ENCODE data around the gene SUPT6H. TPM values are rescaled to one million over a fixed set of nuclear protein-coding genes. Genes with fewer than 3 reads are reported as not detected.
A peak's percentile ranks its signal among the peaks of the same experiment; 100 is the strongest.

SUPT6H gene
- total and polyA plus RNA-seq, 2 of the 4 experiments (the other 2 are of a cell fraction), result 41.4 to 44.8 TPM

- WGBS, 2 experiments (ENCODE audit: extremely low coverage in 2 of 2, insufficient read length in 1 of 2), result 93% methylated on average over 5 of the region's 18 CpGs; no CpG with 5 or more reads in 1 of the 2 experiments
- BruUV-seq (replicated peaks), result no TSS peak
- Histone ChIP-seq H3K9me1 (ENCODE audit: insufficient read depth, low read length) (peaks cover 8% of the 10 kb centered on the region; the same call in 1 of the 2 replicates), H2AFZ (replicated peaks; ENCODE audit: low read length, poor library complexity) (no peak overlapping the region), H3K36me3 (ENCODE audit: control insufficient read depth, insufficient read depth, low read length) (peaks cover 55% of the 10 kb centered on the region), H3K9ac (ENCODE audit: low read depth, low read length) (no peak overlapping the region), H3K56ac (ENCODE audit: extremely low read depth, insufficient read depth, low read length) (no peak overlapping the region), H3K23ac (ENCODE audit: low read depth, low read length) (0 out of 2 replicates have a peak overlapping the region, but pooled peaks have one; percentile 11), H2AK5ac (ENCODE audit: low read depth, low read length) (no peak overlapping the region), H4K20me1 (ENCODE audit: insufficient read depth, low read length) (peaks cover 83% of the 10 kb centered on the region), H2AK9ac (replicated peaks; ENCODE audit: low read depth, low read length, poor library complexity) (no peak overlapping the region), H3K9me3 (ENCODE audit: control insufficient read depth, insufficient read depth, low read length) (no peaks in the 10 kb centered on the region), H3K79me1 (ENCODE audit: low read depth in 1 of 2, low read length in 2 of 2) (peaks cover 20 to 69% of the 10 kb centered on the region in 2 experiments), H3K27ac (ENCODE audit: insufficient read depth, low read length) (no peak overlapping the region), H3K4me2 (ENCODE audit: low read depth, low read length) (no peak overlapping the region), H3K4ac (ENCODE audit: low read depth, low read length) (no peak overlapping the region), H3K14ac (replicated peaks; ENCODE audit: low read depth, low read length) (no peak overlapping the region), H2BK5ac (ENCODE audit: low read depth, low read length, poor library complexity, severe bottlenecking) (no peak overlapping the region), H3K4me3 (ENCODE audit: insufficient read depth, low read depth, low read length) (no peak overlapping the region), H4K8ac (ENCODE audit: low read depth in 2 of 2, low read length in 2 of 2) (no peak overlapping the region), H3K18ac (ENCODE audit: low read depth, low read length) (no peak overlapping the region), H2BK15ac (ENCODE audit: low read depth, low read length) (no peak overlapping the region), H4K91ac (ENCODE audit: insufficient read depth, low read depth, low read length) (no peak overlapping the region), H2BK120ac (ENCODE audit: low read depth, low read length) (no peak overlapping the region), H2BK20ac (ENCODE audit: low read depth, low read length) (no peak overlapping the region), H4K5ac (ENCODE audit: low read depth, low read length) (no peak overlapping the region), H3K4me1 (ENCODE audit: control insufficient read depth, insufficient read depth, low read length) (peaks cover 13% of the 10 kb centered on the region), H3K27me3 (ENCODE audit: control insufficient read depth, insufficient read depth, low read length) (no peaks in the 10 kb centered on the region)
- ATAC-seq (ENCODE audit: low read depth) (no peak), DNase-seq (no peak)
- intact Hi-C loops (cut with micrococcal nuclease), result no loop called here
- POLR2A ChIA-PET (ENCODE audit: unreplicated experiment), result interaction anchor here (1.7 kb wide), 1 partner anchor 21 kb away, joined by 6 read pairs; no protein-coding TSS in a partner anchor
- dilution Hi-C loops (cut with HindIII; ENCODE audit: low sequenced_read_pairs, unreplicated experiment), result no loop called here
- CTCF ChIA-PET, result interaction anchor here (0.7 to 5.4 kb wide), 3 partner anchors 15 to 20 kb away, joined by 3 to 60 read pairs (median 3); partner anchors contain the start of genes NEK8 and TLCD1
- TF ChIP-seq CEBPB (IDR thresholded peaks at IDR 0.05; ENCODE audit: low read depth, low read length) (no peak), NFE2L2 (IDR thresholded peaks at IDR 0.05; ENCODE audit: low read depth, low read length) (no peak), MAFK (IDR thresholded peaks at IDR 0.05; ENCODE audit: low read depth, low read length) (no peak), MXI1 (IDR thresholded peaks at IDR 0.05; ENCODE audit: borderline replicate concordance, low read depth, low read length) (no peak), FOS (IDR thresholded peaks at IDR 0.05; ENCODE audit: low read depth, low read length) (no peak), BHLHE40 (IDR thresholded peaks at IDR 0.05; ENCODE audit: low read depth, low read length) (no peak), RCOR1 (IDR thresholded peaks at IDR 0.05; ENCODE audit: insufficient replicate concordance, low read length) (no peak), RFX5 (IDR thresholded peaks at IDR 0.05; ENCODE audit: low read depth, low read length) (no peak), USF2 (IDR thresholded peaks at IDR 0.05; ENCODE audit: low read depth, low read length) (no peak), POLR2A (IDR thresholded peaks at IDR 0.05; ENCODE audit: low read depth, low read length) (no peak), SMC3 (IDR thresholded peaks at IDR 0.05; ENCODE audit: low read depth, low read length) (no peak), ELK1 (IDR thresholded peaks at IDR 0.05; ENCODE audit: borderline replicate concordance, low read depth, low read length) (no peak), CTCF (conservative IDR thresholded peaks at IDR 0.05; ENCODE audit: low read depth, low read length) (no peak)
- in situ Hi-C loops (cut with MboI; ENCODE audit: low sequenced_read_pairs), result no loop called here
Measured at GRCh38 chr17:28747801-28748750, 86.1 kb downstream of the SUPT6H start.

Measured in IMR-90 (cell line).